ENCODE data around the gene LRIG1.

LRIG1 gene

GRCh38 chr3:66403323-66403990, 97.4 kb downstream of the LRIG1 start:
- Histone ChIP-seq H3K27ac (ENCODE audit: low read length) (no peak overlapping the region), H3K9me2 (replicated peaks; ENCODE audit: insufficient read depth, low read length) (no peaks in the 10 kb centered on the region), H3K4me2 (ENCODE audit: low read depth, low read length) (no peak overlapping the region), H3K9me3 (replicated peaks; ENCODE audit: insufficient read depth, low read length) (no peaks in the 10 kb centered on the region), H3F3A (ENCODE audit: insufficient read depth, low read length) (no peaks in the 10 kb centered on the region), H3K9ac (ENCODE audit: low read length) (no peak overlapping the region), H3K36me3 (replicated peaks; ENCODE audit: insufficient read depth, low read length) (no peaks in the 10 kb centered on the region), H3K27me3 (replicated peaks; ENCODE audit: insufficient read depth, low read length) (no peaks in the 10 kb centered on the region), H3K4me1 (ENCODE audit: low read length) (no peaks in the 10 kb centered on the region), H4K20me1 (ENCODE audit: insufficient read depth, low read length) (no peaks in the 10 kb centered on the region), H2AFZ (ENCODE audit: low read length) (no peak overlapping the region), H3K79me2 (ENCODE audit: low read length) (0 out of 2 replicates have a peak, but pooled peaks cover 10% of the 10 kb centered on the region), H3K4me3 (ENCODE audit: low read length) (no peak overlapping the region)
- DNase-seq = no peak
- no peak for TF ChIP-seq EZH2 (optimal IDR thresholded peaks at IDR 0.05; ENCODE audit: low read depth, low read length)

DNA sequence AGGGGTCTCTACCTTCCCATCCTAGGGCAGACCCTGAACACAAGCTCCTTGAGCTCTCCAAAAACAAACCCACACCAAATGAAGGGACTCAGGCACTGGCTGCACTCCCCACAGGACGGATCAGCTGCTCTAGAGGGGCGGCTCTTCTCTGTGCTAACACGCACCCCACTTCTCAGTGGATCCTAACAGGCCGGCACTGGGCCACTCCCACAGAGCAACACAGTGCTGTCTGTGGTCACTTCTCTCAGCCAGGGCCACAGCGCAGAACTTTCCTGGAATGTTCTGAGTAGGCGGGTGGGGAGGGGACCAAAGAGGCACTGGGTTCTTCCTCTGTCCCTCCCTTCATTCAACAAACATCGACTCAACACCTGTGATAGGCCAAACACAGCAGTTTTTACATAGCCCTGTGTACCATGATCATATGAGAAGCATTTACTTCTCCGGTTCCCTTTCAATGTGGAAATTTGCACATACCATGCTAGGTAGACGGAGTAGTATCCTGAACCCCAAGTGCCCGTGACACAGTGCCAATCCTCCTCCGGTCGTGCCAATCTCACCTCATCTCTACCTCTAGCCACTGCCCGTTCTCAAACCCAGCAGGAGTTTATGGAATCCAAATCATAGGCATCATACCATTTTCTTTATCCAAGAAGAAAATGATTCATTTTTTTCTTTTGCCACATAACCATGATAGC, 98.1 kb downstream of the LRIG1 start:
- no peak overlapping the region for H3K9ac ChIP-seq (ENCODE audit: low read length)
- H3K9me2 ChIP-seq (replicated peaks; ENCODE audit: insufficient read depth, low read length) = no peaks in the 10 kb centered on the region
- TF ChIP-seq EZH2phosphoT487 (IDR thresholded peaks at IDR 0.05; ENCODE audit: low read length) = no peak
- no peak for TF ChIP-seq EZH2 (optimal IDR thresholded peaks at IDR 0.05; ENCODE audit: low read depth, low read length)
- TF ChIP-seq, protein P1, sequence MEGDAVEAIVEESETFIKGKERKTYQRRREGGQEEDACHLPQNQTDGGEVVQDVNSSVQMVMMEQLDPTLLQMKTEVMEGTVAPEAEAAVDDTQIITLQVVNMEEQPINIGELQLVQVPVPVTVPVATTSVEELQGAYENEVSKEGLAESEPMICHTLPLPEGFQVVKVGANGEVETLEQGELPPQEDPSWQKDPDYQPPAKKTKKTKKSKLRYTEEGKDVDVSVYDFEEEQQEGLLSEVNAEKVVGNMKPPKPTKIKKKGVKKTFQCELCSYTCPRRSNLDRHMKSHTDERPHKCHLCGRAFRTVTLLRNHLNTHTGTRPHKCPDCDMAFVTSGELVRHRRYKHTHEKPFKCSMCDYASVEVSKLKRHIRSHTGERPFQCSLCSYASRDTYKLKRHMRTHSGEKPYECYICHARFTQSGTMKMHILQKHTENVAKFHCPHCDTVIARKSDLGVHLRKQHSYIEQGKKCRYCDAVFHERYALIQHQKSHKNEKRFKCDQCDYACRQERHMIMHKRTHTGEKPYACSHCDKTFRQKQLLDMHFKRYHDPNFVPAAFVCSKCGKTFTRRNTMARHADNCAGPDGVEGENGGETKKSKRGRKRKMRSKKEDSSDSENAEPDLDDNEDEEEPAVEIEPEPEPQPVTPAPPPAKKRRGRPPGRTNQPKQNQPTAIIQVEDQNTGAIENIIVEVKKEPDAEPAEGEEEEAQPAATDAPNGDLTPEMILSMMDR (IDR thresholded peaks at IDR 0.05; ENCODE audit: low read length) = no peak
- no peak for DNase-seq
- no peaks in the 10 kb centered on the region for H3K27me3 ChIP-seq (replicated peaks; ENCODE audit: insufficient read depth, low read length)
- no peaks in the 10 kb centered on the region for H3K36me3 ChIP-seq (replicated peaks; ENCODE audit: insufficient read depth, low read length)
- H2AFZ ChIP-seq (ENCODE audit: low read length) = no peak overlapping the region
- no peaks in the 10 kb centered on the region for H4K20me1 ChIP-seq (ENCODE audit: insufficient read depth, low read length)
- H3K4me2 ChIP-seq (ENCODE audit: low read depth, low read length) = no peak overlapping the region
- H3F3A ChIP-seq (ENCODE audit: insufficient read depth, low read length) = no peaks in the 10 kb centered on the region
- H3K27ac ChIP-seq (ENCODE audit: low read length) = no peak overlapping the region
- no peaks in the 10 kb centered on the region for H3K4me1 ChIP-seq (ENCODE audit: low read length)
- H3K9me3 ChIP-seq (replicated peaks; ENCODE audit: insufficient read depth, low read length) = no peaks in the 10 kb centered on the region
- H3K4me3 ChIP-seq (ENCODE audit: low read length) = no peak overlapping the region
- 0 out of 2 replicates have a peak, but pooled peaks cover 8% of the 10 kb centered on the region for H3K79me2 ChIP-seq (ENCODE audit: low read length)

- H3K9me2 ChIP-seq (replicated peaks; ENCODE audit: insufficient read depth, low read length) = no peaks in the 10 kb centered on the region
- no peaks in the 10 kb centered on the region for H3K4me1 ChIP-seq (ENCODE audit: low read length)
- 0 out of 2 replicates have a peak, but pooled peaks cover 6% of the 10 kb centered on the region for H3K79me2 ChIP-seq (ENCODE audit: low read length)
- H3K9me3 ChIP-seq (replicated peaks; ENCODE audit: insufficient read depth, low read length) = no peaks in the 10 kb centered on the region
- no peak overlapping the region for H3K4me2 ChIP-seq (ENCODE audit: low read depth, low read length)
- no peak for DNase-seq
- H3K9ac ChIP-seq (ENCODE audit: low read length) = no peak overlapping the region
- no peaks in the 10 kb centered on the region for H3K36me3 ChIP-seq (replicated peaks; ENCODE audit: insufficient read depth, low read length)
- TF ChIP-seq EZH2 (optimal IDR thresholded peaks at IDR 0.05; ENCODE audit: low read depth, low read length) (no peak), EZH2phosphoT487 (IDR thresholded peaks at IDR 0.05; ENCODE audit: low read length) (no peak)
- TF ChIP-seq, protein P1 (IDR thresholded peaks at IDR 0.05; ENCODE audit: low read length) = no peak
- H2AFZ ChIP-seq (ENCODE audit: low read length) = no peak overlapping the region
- no peaks in the 10 kb centered on the region for H3K27me3 ChIP-seq (replicated peaks; ENCODE audit: insufficient read depth, low read length)
- no peaks in the 10 kb centered on the region for H3F3A ChIP-seq (ENCODE audit: insufficient read depth, low read length)
- no peak overlapping the region for H3K27ac ChIP-seq (ENCODE audit: low read length)
- no peak overlapping the region for H3K4me3 ChIP-seq (ENCODE audit: low read length)
- H4K20me1 ChIP-seq (ENCODE audit: insufficient read depth, low read length) = no peaks in the 10 kb centered on the region
These were observed 98.9 kb downstream of the LRIG1 start for GRCh38 chr3:66401675-66402491.

Data from MM.1S (cell line).